K562 treated with DMSO at 1 percent for 24 hours (cell line): Measurements from ENCODE around the gene PTBP3. TPM values are rescaled to one million over a fixed set of nuclear protein-coding genes. Genes with fewer than 3 reads are reported as not detected.

Source experiments
- total RNA-seq: library from RNA; unstranded; fragments of 300-600 nt; gene quantifications from 2 replicates; pipeline ENCODE4 v1.2.3, GENCODE V29; 2022; ENCODE audit warnings: low read depth; ENCODE audit not compliant: insufficient read depth

PTBP3 gene
- total RNA-seq: 21.5 and 23.7 TPM in 2 replicates

GRCh38 chr9:112332977-112333638 lies at the start of gene PTBP3:
PTBP3 (minus strand) TSS chr9:112333619; CDS start chr9:112297865, 35,754 bp downstream.

GRCh38 chr9:112380102-112380824 lies 46.8 kb upstream of the PTBP3 start, which contains the start of gene HSDL2:
HSDL2 (plus strand) TSS chr9:112380108; CDS start chr9:112380164, 56 bp downstream.

GRCh38 chr9:112174965-112175795 lies 158.2 kb downstream of the PTBP3 start, which contains the start of gene SUSD1:
SUSD1 (minus strand) TSS chr9:112175297; CDS start chr9:112175235, 62 bp downstream.

Other genes with a start within 250 kb of the PTBP3 start
- gene SUSD1, start 158.3 kb downstream of the PTBP3 start, total RNA-seq: 25.3 and 26.6 TPM in 2 replicates
- gene HSDL2, start 46.5 kb upstream of the PTBP3 start, total RNA-seq: 16.2 and 20.1 TPM in 2 replicates
- 6.8 and 8.9 TPM in 2 replicates for gene KIAA1958, start 153.2 kb upstream of the PTBP3 start, total RNA-seq